Panc1 (cell line): ENCODE data around the gene PRTN3.

Source experiments
- POLR2AphosphoS5 ChIP-seq: IDR thresholded peaks from 2 replicates; pipeline ENCODE4 v1.6.1; 2012; ENCODE audit warnings: mild to moderate bottlenecking, low read depth, low read length, moderate library complexity
- REST ChIP-seq, 2 experiments: IDR thresholded peaks; 2 replicates each; pipeline ENCODE4 v1.6.1; 2011 to 2012; ENCODE audit warnings: low read depth in 2 of 2, control low read depth in 1 of 2, low read length in 1 of 2, mild to moderate bottlenecking in 1 of 2, moderate library complexity in 1 of 2; ENCODE audit not compliant: insufficient read depth in 1 of 2
- SIN3A ChIP-seq: IDR thresholded peaks from 2 replicates; pipeline ENCODE4 v1.6.1; 2012; ENCODE audit warnings: low read depth, mild to moderate bottlenecking, low read length, moderate library complexity, borderline replicate concordance; ENCODE audit not compliant: insufficient read depth
- TF ChIP-seq, protein P1 (sequence below): fragments of 450-650 bp; IDR thresholded peaks from 2 replicates; pipeline ENCODE4 v1.5.1; 2017; ENCODE audit warnings: mild to moderate bottlenecking

GRCh38 chr19:807627-808422, 33.0 kb upstream of the PRTN3 start:
- TF ChIP-seq, protein P1, sequence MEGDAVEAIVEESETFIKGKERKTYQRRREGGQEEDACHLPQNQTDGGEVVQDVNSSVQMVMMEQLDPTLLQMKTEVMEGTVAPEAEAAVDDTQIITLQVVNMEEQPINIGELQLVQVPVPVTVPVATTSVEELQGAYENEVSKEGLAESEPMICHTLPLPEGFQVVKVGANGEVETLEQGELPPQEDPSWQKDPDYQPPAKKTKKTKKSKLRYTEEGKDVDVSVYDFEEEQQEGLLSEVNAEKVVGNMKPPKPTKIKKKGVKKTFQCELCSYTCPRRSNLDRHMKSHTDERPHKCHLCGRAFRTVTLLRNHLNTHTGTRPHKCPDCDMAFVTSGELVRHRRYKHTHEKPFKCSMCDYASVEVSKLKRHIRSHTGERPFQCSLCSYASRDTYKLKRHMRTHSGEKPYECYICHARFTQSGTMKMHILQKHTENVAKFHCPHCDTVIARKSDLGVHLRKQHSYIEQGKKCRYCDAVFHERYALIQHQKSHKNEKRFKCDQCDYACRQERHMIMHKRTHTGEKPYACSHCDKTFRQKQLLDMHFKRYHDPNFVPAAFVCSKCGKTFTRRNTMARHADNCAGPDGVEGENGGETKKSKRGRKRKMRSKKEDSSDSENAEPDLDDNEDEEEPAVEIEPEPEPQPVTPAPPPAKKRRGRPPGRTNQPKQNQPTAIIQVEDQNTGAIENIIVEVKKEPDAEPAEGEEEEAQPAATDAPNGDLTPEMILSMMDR = no peak
- TF ChIP-seq SIN3A (no peak), POLR2AphosphoS5 (no peak), REST (IDR thresholded peaks at IDR 0.05; ENCODE audit: insufficient read depth in 1 of 2, low read depth in 2 of 2, low read length in 1 of 2) (no peak)
